HL-60 (cell line): ENCODE measurements around the gene RABGAP1L.

ENCODE experiments used
- DNase-seq, 2 experiments: peaks; one replicate each; pipeline ENCODE4 v3.0.0-alpha.2; 2010 to 2020; ENCODE audit warnings: low read depth in 1 of 2, low spot score in 1 of 2
- H3K27ac ChIP-seq: fragments of 250-450 bp; sonication (Bioruptor Pico); replicated peaks from 2 replicates; pipeline ENCODE4 v1.5.1; 2020; ENCODE audit warnings: mild to moderate bottlenecking, moderate library complexity
- H3K27me3 ChIP-seq: fragments of 250-450 bp; sonication (Bioruptor Pico); 2 replicates; pipeline ENCODE4 v1.5.1; 2021; ENCODE audit warnings: mild to moderate bottlenecking, moderate library complexity; ENCODE audit not compliant: insufficient read depth, poor library complexity, severe bottlenecking
- H3K4me3 ChIP-seq: replicated peaks from 2 replicates; pipeline ENCODE4 v1.5.1; 2011; ENCODE audit warnings: mild to moderate bottlenecking, control low read depth, low read length; ENCODE audit not compliant: insufficient read depth
- CTCF ChIP-seq: IDR thresholded peaks from one replicate; pipeline ENCODE4 v1.5.1; 2011; ENCODE audit warnings: low read length, control low read depth, inconsistent platforms; ENCODE audit not compliant: insufficient read depth
- GABPA ChIP-seq: IDR thresholded peaks from 2 replicates; pipeline ENCODE4 v1.6.1; 2012; ENCODE audit warnings: low read depth
- POLR2AphosphoS5 ChIP-seq: IDR thresholded peaks from 2 replicates; pipeline ENCODE4 v1.6.1; 2012; ENCODE audit warnings: low read depth
- REST ChIP-seq: IDR thresholded peaks from 2 replicates; pipeline ENCODE4 v1.6.1; 2012; ENCODE audit warnings: low read depth; ENCODE audit not compliant: insufficient replicate concordance
- SPI1 ChIP-seq: IDR thresholded peaks from 2 replicates; pipeline ENCODE4 v1.6.1; 2012; ENCODE audit warnings: low read depth, mild to moderate bottlenecking, borderline replicate concordance

The RABGAP1L gene

GRCh38 chr1:174301295-174302077 is 142.2 kb downstream of the RABGAP1L start:
- no peak for DNase-seq
- TF ChIP-seq GABPA = no peak
- no peak for TF ChIP-seq REST
- TF ChIP-seq SPI1 = no peak
- TF ChIP-seq POLR2AphosphoS5 = no peak
- TF ChIP-seq CTCF = no peak
- Histone ChIP-seq H3K4me3 (no peak overlapping the region), H3K27ac (no peak overlapping the region), H3K27me3 (no peaks in the 10 kb centered on the region)

- Histone ChIP-seq H3K27me3 (no peaks in the 10 kb centered on the region), H3K27ac (no peak overlapping the region), H3K4me3 (no peak overlapping the region)
- DNase-seq = no peak
- TF ChIP-seq POLR2AphosphoS5 = no peak
- TF ChIP-seq SPI1 = no peak
- TF ChIP-seq GABPA = no peak
- TF ChIP-seq CTCF = no peak
- no peak for TF ChIP-seq REST
These were observed 149.3 kb downstream of the RABGAP1L start for GRCh38 chr1:174308604-174309003.

GRCh38 chr1:174309490-174309889 is 150.2 kb downstream of the RABGAP1L start:
- no peak overlapping the region for H3K27ac ChIP-seq
- no peak for TF ChIP-seq GABPA
- TF ChIP-seq SPI1 = no peak
- TF ChIP-seq CTCF = no peak
- no peak for TF ChIP-seq REST
- no peak for TF ChIP-seq POLR2AphosphoS5
- H3K27me3 ChIP-seq = no peaks in the 10 kb centered on the region
- no peak for DNase-seq
- H3K4me3 ChIP-seq = no peak overlapping the region
